T-helper 2 cell treated with Interferon-gamma antibody and Interleukin-4, amounts not matched to agents 5 μg/mL and 100 μg/mL, for 36 hours (primary cell): ENCODE results near the gene IBA57.

ENCODE experiments used
- DNase-seq: peaks from one replicate; pipeline ENCODE4 v3.0.0; 2021; ENCODE audit warnings: low spot score
- H3K27ac Mint-ChIP-seq: one replicate; pipeline ENCODE4 v1.8.0; 2021; ENCODE audit warnings: mild to moderate bottlenecking, mixed read lengths
- H3K27me3 Mint-ChIP-seq: one replicate; pipeline ENCODE4 v1.8.0; 2021; ENCODE audit warnings: low read depth, mixed read lengths
- H3K36me3 Mint-ChIP-seq: one replicate; pipeline ENCODE4 v1.8.0; 2021; ENCODE audit warnings: low read depth, mixed read lengths
- H3K4me1 Mint-ChIP-seq: one replicate; pipeline ENCODE4 v1.8.0; 2021; ENCODE audit warnings: low read depth, mixed read lengths
- H3K4me3 Mint-ChIP-seq: one replicate; pipeline ENCODE4 v1.8.0; 2022; ENCODE audit warnings: mild to moderate bottlenecking, moderate library complexity, mixed read lengths
- H3K9me3 Mint-ChIP-seq: one replicate; pipeline ENCODE4 v1.8.0; 2021; ENCODE audit warnings: mixed read lengths

IBA57 gene

DNA sequence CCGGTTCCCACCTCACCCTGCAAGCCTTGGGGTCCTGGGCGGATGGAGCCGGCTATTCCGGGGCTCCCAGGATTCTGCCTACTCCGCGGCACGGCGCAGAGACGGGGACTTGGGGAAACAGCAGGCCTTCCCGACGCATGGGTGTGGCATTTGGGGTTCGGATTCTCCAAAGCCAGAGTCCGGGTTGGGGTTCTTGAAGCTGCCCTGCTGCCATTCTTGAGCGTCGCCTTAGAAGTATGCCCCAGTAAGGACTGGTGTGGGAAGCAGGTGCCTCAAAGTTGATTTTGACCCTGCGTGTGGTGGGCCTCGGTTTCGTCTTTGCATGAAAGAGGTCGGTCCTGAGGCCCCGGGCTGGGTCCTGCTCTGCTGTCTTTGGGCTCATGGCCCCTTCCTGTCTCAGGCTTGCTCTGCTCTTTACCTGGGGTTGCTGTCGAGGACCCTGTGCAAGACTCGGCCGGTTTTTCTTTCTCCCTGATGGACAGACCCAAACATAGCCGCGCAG is 24.8 kb upstream of the IBA57 start:
- peaks cover 19% of the 10 kb centered on the region for H3K27me3 Mint-ChIP-seq
- H3K36me3 Mint-ChIP-seq: peaks cover 10% of the 10 kb centered on the region
- peaks cover 27% of the 10 kb centered on the region for H3K4me1 Mint-ChIP-seq
- no peak for DNase-seq
- peak overlapping the region; percentile 100 for H3K4me3 Mint-ChIP-seq
- H3K27ac Mint-ChIP-seq: peak overlapping the region; percentile 98
- H3K9me3 Mint-ChIP-seq: no peaks in the 10 kb centered on the region

DNA sequence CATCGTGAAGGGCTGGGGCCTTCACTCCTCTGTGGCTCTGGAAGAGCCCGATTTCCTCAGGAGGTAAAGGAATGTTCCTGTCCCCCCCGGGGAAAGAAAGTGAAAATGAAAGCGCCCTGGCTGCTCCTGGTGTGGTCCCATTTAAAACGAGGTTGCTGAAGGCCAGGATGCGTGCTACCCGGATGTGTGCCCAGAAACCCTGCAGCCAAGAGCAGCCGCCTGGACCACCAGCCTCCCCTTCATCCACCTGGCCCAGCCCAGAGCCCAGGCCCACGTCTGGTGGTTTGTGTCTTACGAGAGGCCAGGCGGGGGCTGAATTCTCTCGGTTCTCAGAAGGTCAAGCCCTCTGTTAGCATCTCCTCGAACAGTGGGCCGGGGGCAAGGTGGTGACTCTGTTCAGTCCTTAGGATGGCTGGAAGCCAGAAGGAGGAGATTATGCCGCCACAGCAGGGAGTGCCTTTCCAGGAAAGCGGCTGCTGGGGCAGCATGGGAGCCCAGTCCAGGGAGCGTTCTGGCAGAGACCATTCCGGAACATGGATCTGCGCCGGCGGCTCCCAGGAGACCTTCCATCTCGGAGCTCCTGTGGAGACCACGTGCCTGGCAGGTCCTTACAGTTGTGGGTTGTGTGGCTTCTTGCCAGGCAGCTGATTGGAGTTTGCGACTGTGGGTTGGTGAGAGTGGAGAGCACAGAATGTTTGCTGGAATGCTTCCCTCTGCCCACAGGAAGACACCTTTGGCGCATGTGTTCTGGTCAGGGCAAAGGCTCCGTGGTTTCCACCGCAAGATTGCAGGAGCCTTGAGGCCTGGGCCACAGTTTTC is 24.2 kb upstream of the IBA57 start:
- H3K4me3 Mint-ChIP-seq: peak overlapping the region; percentile 100
- H3K36me3 Mint-ChIP-seq: peaks cover 13% of the 10 kb centered on the region
- peaks cover 27% of the 10 kb centered on the region for H3K4me1 Mint-ChIP-seq
- H3K9me3 Mint-ChIP-seq: no peaks in the 10 kb centered on the region
- peak; percentile 24 for DNase-seq
- peaks cover 12% of the 10 kb centered on the region for H3K27me3 Mint-ChIP-seq
- H3K27ac Mint-ChIP-seq: peak overlapping the region; percentile 98

DNA sequence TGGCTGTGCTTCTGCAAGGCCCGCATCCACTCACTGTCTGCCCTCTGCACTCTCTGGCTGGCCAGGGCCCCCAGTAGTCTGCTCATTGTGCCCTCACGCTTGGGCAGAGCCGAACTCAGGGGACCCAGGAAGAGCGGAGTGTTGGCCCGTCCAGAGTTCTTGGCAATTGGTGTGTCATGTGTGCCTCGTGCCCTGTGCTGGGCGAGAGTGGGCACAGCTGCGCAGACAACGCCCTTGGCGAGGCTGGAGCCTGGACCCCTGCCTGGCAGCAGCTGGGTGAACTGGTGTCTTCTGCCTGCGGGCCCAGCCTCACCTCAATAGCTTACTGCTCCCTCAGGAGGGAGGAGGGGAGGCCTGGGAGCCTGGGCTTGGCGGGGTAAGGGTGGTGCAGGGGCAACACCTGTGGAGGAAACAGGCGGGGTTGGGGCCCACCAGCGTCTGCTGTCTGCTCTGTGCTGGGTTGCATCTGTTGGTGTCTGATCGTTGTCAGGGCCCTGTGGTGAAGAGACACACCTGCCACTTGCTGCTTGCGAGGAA is 23.4 kb upstream of the IBA57 start:
- H3K4me1 Mint-ChIP-seq: peaks cover 24% of the 10 kb centered on the region

DNA sequence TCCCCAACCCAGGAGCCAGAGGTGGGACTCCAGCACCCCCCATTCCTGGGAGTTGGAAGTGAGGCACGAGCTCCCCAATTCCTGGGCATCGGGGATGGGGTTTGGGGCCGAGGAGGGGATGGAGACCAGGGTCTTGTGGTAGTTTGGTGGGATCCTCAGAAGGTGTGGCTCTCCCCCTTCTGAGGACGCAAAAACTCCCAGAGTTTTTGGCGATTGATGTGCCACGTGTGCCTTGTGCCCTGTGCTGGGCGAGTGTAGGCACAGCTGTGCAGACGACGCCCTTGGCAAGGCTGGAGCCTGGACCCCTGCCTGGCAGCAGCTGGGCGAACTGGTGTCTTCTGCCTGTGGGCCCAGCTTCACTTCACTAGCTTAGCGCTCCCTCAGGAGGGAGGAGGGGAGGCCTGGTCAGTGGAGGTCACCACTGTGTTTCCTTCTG is 22.9 kb upstream of the IBA57 start:
- H3K27ac Mint-ChIP-seq: peak overlapping the region; percentile 60
- no peak for DNase-seq
- H3K27me3 Mint-ChIP-seq: no peaks in the 10 kb centered on the region
- peaks cover 23% of the 10 kb centered on the region for H3K4me1 Mint-ChIP-seq
- H3K36me3 Mint-ChIP-seq: peaks cover 14% of the 10 kb centered on the region
- H3K4me3 Mint-ChIP-seq: peak overlapping the region; percentile 100
- no peaks in the 10 kb centered on the region for H3K9me3 Mint-ChIP-seq

More for the DNA sequence above, 23.4 kb upstream of the IBA57 start:
- Mint-ChIP-seq H3K9me3 (no peaks in the 10 kb centered on the region), H3K4me3 (peak overlapping the region; percentile 100), H3K27me3 (peaks cover 5% of the 10 kb centered on the region), H3K36me3 (peaks cover 14% of the 10 kb centered on the region), H3K27ac (peak overlapping the region; percentile 60)
- no peak for DNase-seq

DNA sequence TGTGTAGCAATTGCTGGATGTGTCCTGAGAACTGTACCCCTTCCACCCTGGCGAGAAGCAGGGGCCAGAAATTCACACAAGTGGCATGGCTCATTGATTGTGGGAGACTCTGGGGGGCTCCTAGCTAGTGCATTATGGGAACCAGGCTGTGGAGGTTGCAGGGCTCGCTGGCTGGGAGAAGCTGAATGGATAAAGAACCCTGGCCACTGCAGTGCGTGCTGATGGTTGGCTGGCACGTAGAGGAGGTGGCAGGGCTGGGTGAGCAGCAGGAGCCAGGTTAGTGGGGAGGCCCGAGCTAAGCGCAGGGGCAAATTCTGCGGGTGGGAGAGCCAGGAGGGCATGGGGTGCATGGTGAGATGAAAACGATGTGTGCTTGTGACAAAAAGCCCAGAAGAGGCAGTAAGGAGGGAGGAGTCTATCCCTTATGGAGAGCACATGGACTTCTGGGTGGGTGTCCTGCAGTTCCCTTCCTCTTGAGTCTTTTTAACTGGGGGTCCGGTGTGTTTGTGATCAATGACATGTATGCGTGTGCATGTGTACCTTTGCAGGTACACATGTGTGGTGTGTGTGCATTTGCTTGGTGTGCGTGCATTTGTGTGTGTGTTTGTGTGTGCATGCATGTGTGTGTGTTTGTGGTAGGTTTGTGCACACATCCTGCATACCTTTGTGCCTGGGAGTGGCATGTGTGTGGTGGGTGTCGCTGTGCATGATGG is 22.0 kb upstream of the IBA57 start:
- no peaks in the 10 kb centered on the region for H3K9me3 Mint-ChIP-seq

DNA sequence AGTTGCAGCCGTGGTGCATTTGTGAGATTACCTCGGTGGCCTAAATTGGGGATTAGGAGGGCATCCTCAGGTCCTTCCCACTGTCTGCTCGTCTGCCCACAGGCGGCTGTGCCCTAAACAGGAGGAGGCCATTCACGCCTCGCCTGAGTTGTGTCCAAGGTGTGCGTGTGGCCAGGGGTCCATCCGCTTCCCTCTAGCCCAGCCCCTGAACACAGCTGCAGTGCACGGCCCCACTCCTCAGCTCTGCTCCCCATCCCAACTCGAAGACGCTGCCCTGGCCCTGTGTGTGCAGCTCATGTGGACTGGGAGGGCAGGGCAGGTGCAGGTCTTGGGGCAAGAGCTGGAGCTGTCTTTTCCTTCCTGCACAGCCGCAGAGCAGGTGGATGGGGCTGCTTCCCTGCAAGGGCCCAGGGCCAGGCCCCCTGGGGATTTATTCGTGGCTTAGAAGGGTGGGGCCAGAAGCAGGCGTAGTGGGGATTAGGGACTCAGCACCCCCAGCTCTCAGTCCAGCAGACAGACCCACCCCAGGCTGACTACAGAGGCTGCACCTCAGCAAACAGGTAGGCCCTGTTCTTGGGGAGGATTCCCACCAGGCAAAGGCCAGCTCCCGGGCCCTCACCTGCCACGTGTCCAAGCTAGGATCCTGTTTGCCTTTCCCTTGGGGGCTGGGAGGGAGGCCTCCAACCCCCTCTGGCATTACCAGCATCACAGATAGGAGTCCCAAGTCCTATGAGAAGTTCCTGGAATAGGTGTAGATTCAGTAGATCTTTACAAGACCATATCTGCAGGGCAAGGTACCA is 21.2 kb upstream of the IBA57 start:
- DNase-seq: no peak
- Mint-ChIP-seq H3K4me3 (peak overlapping the region; percentile 34), H3K4me1 (peaks cover 23% of the 10 kb centered on the region), H3K9me3 (no peaks in the 10 kb centered on the region), H3K36me3 (peaks cover 14% of the 10 kb centered on the region), H3K27ac (no peak overlapping the region), H3K27me3 (no peaks in the 10 kb centered on the region)

More for the DNA sequence above, 22.0 kb upstream of the IBA57 start:
- Mint-ChIP-seq H3K27me3 (no peaks in the 10 kb centered on the region), H3K4me1 (peaks cover 23% of the 10 kb centered on the region), H3K27ac (peak overlapping the region; percentile 39), H3K4me3 (peak overlapping the region; percentile 100), H3K36me3 (peaks cover 14% of the 10 kb centered on the region)
- no peak for DNase-seq

DNA sequence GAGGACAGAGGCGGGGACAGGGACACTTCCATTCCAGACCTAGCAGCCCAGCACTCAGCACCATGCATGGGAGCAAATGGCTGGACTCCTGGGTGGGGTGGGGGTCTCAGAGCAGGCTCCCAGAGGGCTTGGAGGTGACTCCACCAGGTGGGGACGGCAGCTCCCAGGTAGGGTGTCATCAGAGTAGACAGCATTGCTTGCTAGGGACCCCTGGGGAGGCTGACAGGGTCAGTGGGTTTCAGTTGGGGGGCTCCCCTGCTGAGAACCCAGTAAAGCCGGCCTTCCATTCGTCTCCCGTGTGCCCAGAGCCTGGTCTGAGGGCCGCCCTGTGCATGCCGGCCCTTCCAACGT is 20.6 kb upstream of the IBA57 start:
- no peaks in the 10 kb centered on the region for H3K27me3 Mint-ChIP-seq
- no peak for DNase-seq
- H3K4me1 Mint-ChIP-seq: peaks cover 23% of the 10 kb centered on the region
- H3K4me3 Mint-ChIP-seq: no peak overlapping the region
- H3K27ac Mint-ChIP-seq: no peak overlapping the region
- no peaks in the 10 kb centered on the region for H3K9me3 Mint-ChIP-seq
- H3K36me3 Mint-ChIP-seq: peaks cover 14% of the 10 kb centered on the region

DNA sequence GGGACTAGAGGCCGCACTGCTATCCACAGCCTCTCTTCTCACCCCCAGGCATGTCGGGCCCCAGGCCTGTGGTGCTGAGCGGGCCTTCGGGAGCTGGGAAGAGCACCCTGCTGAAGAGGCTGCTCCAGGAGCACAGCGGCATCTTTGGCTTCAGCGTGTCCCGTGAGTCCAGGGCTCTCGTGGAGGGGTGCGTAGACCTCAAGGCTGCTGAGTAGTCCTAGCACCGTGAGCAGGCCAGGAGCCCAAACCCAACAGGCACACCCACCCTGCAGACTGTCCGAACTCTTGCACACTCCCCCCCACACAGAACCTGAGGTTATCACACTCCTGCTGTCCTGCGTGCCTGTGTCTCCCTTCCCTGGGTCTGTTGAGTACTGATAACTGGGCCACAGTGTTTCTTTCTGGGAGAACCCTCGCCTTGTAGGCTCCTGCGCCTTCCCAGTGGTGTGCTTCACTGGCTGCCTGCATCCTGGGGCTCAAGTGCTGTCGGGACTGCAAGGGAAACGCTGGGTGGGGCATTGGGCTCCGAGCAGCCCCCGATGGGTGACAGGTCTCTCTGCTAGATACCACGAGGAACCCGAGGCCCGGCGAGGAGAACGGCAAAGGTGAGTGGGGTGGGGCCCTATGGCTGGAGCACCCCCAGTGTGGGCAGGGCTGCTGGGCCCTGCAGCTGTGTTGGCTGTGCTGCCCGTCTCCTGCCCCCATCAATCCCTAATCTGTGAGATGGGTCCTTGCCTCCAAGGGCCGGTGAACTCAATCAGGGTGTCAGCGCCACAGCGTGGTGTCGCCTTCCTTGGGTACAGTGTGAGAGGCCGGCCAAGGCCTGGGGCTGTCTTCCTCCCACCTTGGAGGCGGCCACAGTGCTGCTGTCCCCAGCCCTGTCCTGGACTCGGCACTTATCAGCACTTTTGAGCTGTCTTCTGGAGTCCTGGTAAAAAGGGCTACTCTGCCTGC is 19.9 kb upstream of the IBA57 start:
- Mint-ChIP-seq H3K27me3 (no peaks in the 10 kb centered on the region), H3K27ac (no peak overlapping the region), H3K4me1 (peaks cover 23% of the 10 kb centered on the region), H3K36me3 (peaks cover 14% of the 10 kb centered on the region), H3K9me3 (no peaks in the 10 kb centered on the region), H3K4me3 (no peak overlapping the region)
- no peak for DNase-seq

DNA sequence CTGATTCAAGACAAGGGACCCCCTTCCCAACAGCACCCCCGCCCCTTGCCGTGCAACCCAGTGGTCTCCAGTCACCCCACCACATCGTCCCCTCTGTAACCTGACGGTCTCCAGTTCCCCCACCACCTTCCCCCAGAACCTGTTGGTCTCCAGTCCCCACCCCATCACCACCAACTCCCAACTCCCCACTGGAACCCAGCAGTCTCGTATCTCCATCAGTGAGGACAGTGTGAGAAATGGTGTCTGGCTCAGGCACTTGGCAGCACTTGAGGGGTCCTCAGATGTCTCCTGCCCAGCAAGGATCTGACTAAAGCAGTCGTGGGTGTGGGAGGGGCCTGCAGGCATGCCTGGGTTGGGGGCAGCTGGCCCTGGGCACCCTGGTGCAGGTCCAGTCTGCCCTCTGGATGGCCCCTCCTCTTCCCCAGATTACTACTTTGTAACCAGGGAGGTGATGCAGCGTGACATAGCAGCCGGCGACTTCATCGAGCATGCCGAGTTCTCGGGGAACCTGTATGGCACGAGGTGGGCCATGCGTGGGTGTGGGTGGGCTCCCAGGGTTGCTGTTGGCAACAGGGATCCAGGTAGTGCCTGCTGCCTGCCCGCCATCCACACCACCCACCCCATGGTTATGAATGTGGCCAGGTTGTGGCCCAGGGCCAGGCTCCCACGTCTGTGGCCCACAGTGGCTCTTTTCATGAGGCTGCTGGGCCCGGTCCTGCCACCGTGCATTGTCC is 19.0 kb upstream of the IBA57 start:
- no peaks in the 10 kb centered on the region for H3K9me3 Mint-ChIP-seq
- H3K36me3 Mint-ChIP-seq: peaks cover 11% of the 10 kb centered on the region
- no peak overlapping the region for H3K27ac Mint-ChIP-seq

DNA sequence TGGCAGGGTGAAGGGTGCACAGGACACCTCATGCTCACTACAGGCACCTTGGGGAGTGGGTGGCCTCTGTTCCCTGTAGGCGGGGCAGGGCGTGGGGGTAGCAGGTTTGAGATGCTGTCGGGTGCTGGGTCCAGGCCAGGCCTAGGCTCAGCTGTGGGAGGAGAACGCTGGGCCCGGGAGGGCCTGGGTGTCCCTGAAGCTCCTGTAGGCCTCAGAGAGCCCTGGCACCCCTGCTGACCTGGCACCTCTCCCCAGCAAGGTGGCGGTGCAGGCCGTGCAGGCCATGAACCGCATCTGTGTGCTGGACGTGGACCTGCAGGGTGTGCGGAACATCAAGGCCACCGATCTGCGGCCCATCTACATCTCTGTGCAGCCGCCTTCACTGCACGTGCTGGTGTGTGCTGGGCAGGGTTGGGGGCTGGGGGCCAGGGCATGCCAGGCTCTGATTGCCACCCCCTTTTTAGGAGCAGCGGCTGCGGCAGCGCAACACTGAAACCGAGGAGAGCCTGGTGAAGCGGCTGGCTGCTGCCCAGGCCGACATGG is 18.4 kb upstream of the IBA57 start:
- H3K27me3 Mint-ChIP-seq: no peaks in the 10 kb centered on the region
- H3K27ac Mint-ChIP-seq: no peak overlapping the region
- H3K4me3 Mint-ChIP-seq: no peak overlapping the region
- H3K4me1 Mint-ChIP-seq: peaks cover 17% of the 10 kb centered on the region
- no peaks in the 10 kb centered on the region for H3K9me3 Mint-ChIP-seq
- peaks cover 11% of the 10 kb centered on the region for H3K36me3 Mint-ChIP-seq
- DNase-seq: no peak

More for the DNA sequence above, 19.0 kb upstream of the IBA57 start:
- Mint-ChIP-seq H3K4me3 (no peak overlapping the region), H3K4me1 (peaks cover 23% of the 10 kb centered on the region), H3K27me3 (no peaks in the 10 kb centered on the region)
- DNase-seq: no peak

DNA sequence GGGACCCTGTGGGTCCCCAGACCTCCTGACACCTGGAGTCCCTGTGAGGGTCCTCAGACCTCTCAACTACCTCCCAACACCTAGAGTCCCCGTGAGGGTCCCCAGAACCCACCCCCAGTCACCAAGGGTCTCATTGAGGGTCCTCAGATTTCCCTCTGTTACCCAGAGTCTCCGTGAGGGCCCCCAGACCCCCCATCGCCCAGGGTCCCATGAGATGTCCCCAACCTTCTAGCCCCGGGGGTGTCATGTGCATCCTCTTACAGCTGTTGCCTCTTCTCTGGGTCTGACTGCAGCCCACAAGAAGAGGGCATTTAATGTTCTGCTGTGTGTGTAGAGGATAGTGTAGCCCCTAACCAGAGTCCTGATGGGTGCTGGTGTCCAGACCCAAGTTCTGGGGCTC is 17.8 kb upstream of the IBA57 start:
- Mint-ChIP-seq H3K36me3 (peaks cover 9% of the 10 kb centered on the region), H3K27me3 (no peaks in the 10 kb centered on the region)

DNA sequence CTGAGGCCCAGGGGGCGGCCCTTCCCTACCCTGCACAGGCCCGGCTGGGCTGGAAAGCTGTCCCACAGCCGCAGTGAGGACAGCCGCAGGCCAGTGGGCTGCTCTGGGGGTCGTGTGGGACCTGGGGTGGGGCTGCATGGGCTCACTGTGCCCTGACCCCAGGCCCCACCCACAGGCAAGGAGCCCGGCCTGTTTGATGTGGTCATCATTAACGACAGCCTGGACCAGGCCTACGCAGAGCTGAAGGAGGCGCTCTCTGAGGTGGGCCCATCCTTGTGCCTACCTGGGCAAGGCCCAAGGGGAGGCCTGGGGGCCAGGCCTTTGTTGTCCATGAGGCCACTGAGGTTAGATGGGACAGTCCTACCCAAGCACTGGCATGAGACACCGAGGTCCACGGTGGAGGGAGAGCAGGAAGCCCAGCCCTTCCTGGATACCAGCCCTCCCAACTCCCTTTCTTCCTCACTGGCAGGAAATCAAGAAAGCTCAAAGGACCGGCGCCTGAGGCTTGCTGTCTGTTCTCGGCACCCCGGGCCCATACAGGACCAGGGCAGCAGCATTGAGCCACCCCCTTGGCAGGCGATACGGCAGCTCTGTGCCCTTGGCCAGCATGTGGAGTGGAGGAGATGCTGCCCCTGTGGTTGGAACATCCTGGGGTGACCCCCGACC is 17.3 kb upstream of the IBA57 start:
- Mint-ChIP-seq H3K36me3 (peaks cover 9% of the 10 kb centered on the region), H3K27me3 (no peaks in the 10 kb centered on the region), H3K4me1 (peaks cover 8% of the 10 kb centered on the region), H3K4me3 (no peak overlapping the region), H3K9me3 (no peaks in the 10 kb centered on the region), H3K27ac (no peak overlapping the region)
- DNase-seq: no peak

More for the DNA sequence above, 17.8 kb upstream of the IBA57 start:
- H3K9me3 Mint-ChIP-seq: no peaks in the 10 kb centered on the region
- no peak overlapping the region for H3K27ac Mint-ChIP-seq
- H3K4me1 Mint-ChIP-seq: peaks cover 13% of the 10 kb centered on the region
- H3K4me3 Mint-ChIP-seq: no peak overlapping the region
- DNase-seq: no peak
